Measurements from ENCODE around the gene TNFRSF21.

- TF ChIP-seq CTCF (IDR thresholded peaks at IDR 0.05; ENCODE audit: poor library complexity, severe bottlenecking) = no peak
- TF ChIP-seq MXI1 (conservative IDR thresholded peaks at IDR 0.05; ENCODE audit: poor library complexity, severe bottlenecking) = no peak
Observed at GRCh38 chr6:47303342-47303741, 6.4 kb downstream of the TNFRSF21 start.

Measured in neural cell (in vitro differentiated cells).